Left ventricle myocardium inferior (tissue), 1 donor: ENCODE results near the gene RABGGTB. TPM values are rescaled to one million over a fixed set of nuclear protein-coding genes. Genes with fewer than 3 reads are reported as not detected.

Experiments
- DNase-seq: peaks from one replicate; pipeline ENCODE4 v3.0.0-alpha.2; 2020
- H3K27ac ChIP-seq: fragments of 200-600 bp; replicated peaks from 2 replicates; pipeline ENCODE4 v1.8.0; 2021
- H3K27me3 ChIP-seq: fragments of 200-600 bp; 2 replicates; pipeline ENCODE4 v1.8.0; 2021; ENCODE audit warnings: low read depth
- H3K36me3 ChIP-seq: fragments of 200-600 bp; 2 replicates; pipeline ENCODE4 v1.8.0; 2021
- H3K4me1 ChIP-seq: fragments of 200-600 bp; 2 replicates; pipeline ENCODE4 v1.8.0; 2021
- H3K4me3 ChIP-seq: fragments of 200-600 bp; 2 replicates; pipeline ENCODE4 v1.8.0; 2021; ENCODE audit warnings: mild to moderate bottlenecking, moderate library complexity
- H3K9me3 ChIP-seq: fragments of 200-600 bp; replicated peaks from 2 replicates; pipeline ENCODE4 v1.8.0; 2021
- CTCF ChIP-seq: fragments of 200-600 bp; IDR thresholded peaks from 2 replicates; pipeline ENCODE4 v1.8.0; 2021; ENCODE audit warnings: antibody characterized with exemption, mild to moderate bottlenecking, borderline replicate concordance
- intact Hi-C: fragments of 100-400 bp; cut with micrococcal nuclease; formaldehyde crosslinking; loops from one replicate; pipeline ENCODE4 v1.11.0; 2022
- total RNA-seq: library from RNA; stranded (reverse); fragmentation: NEBNext Ultra II Directional; extraction: Animal tissue kit (Norgen Biotek cat#: 25700); gene quantifications from one replicate; pipeline ENCODE4 v1.2.1, GENCODE V29; 2021
- donor health status: DM: no; HTN: yes; CAD: no; lungs with severe emphysema.

RABGGTB gene
- total RNA-seq, 1 donor from 2014 or later = 64.4 TPM

GRCh38 chr1:75785320-75785982, 605 bp upstream of the RABGGTB start:
- TF ChIP-seq CTCF = no peak
- Histone ChIP-seq H3K27ac (peak overlapping the region; percentile 90), H3K4me3 (peak overlapping the region; percentile 87), H3K4me1 (peaks cover 51% of the 10 kb centered on the region), H3K36me3 (peaks cover 11% of the 10 kb centered on the region), H3K9me3 (no peaks in the 10 kb centered on the region), H3K27me3 (no peaks in the 10 kb centered on the region)
- DNase-seq = no peak
- intact Hi-C loops = loop anchor here (10.0 kb wide), 1 partner anchor 61 kb away; the partner anchor contains the start of gene ACADM

- no peak for DNase-seq
- TF ChIP-seq CTCF = no peak
- Histone ChIP-seq H3K36me3 (peaks cover 26% of the 10 kb centered on the region), H3K4me3 (peak overlapping the region; percentile 87), H3K27ac (peak overlapping the region; percentile 90), H3K4me1 (peaks cover 66% of the 10 kb centered on the region), H3K9me3 (no peaks in the 10 kb centered on the region), H3K27me3 (no peaks in the 10 kb centered on the region)
- intact Hi-C loops = loop anchor here (10.0 kb wide), 1 partner anchor 62 kb away; the partner anchor contains the start of gene ACADM
Observed at GRCh38 chr1:75786901-75787493, 941 bp downstream of the RABGGTB start.

- Histone ChIP-seq H3K36me3 (peaks cover 32% of the 10 kb centered on the region), H3K27ac (peak overlapping the region; percentile 90), H3K4me1 (peaks cover 69% of the 10 kb centered on the region), H3K9me3 (no peaks in the 10 kb centered on the region), H3K27me3 (no peaks in the 10 kb centered on the region), H3K4me3 (peak overlapping the region; percentile 87)
- intact Hi-C loops = loop anchor here (10.0 kb wide), 1 partner anchor 63 kb away; the partner anchor contains the start of gene ACADM
- no peak for DNase-seq
- no peak for TF ChIP-seq CTCF
Observed at GRCh38 chr1:75787524-75787923, 1.5 kb downstream of the RABGGTB start.

- Histone ChIP-seq H3K4me3 (peak overlapping the region; percentile 87), H3K36me3 (peaks cover 56% of the 10 kb centered on the region), H3K27ac (peak overlapping the region; percentile 3), H3K4me1 (peaks cover 68% of the 10 kb centered on the region), H3K9me3 (no peaks in the 10 kb centered on the region), H3K27me3 (no peaks in the 10 kb centered on the region)
- intact Hi-C loops = loop anchor here (10.0 kb wide), 1 partner anchor 65 kb away; the partner anchor contains the start of gene ACADM
- no peak for TF ChIP-seq CTCF
- no peak for DNase-seq
Observed at GRCh38 chr1:75789988-75790387, 3.9 kb downstream of the RABGGTB start.

- no peak for TF ChIP-seq CTCF
- Histone ChIP-seq H3K9me3 (no peaks in the 10 kb centered on the region), H3K27ac (peak overlapping the region; percentile 8), H3K4me3 (peak overlapping the region; percentile 6), H3K27me3 (no peaks in the 10 kb centered on the region), H3K4me1 (peaks cover 60% of the 10 kb centered on the region), H3K36me3 (peaks cover 67% of the 10 kb centered on the region)
- DNase-seq = no peak
- intact Hi-C loops = no loop called here
Observed at GRCh38 chr1:75791022-75791421, 5.0 kb downstream of the RABGGTB start.
